Caco-2 (cell line): Measurements from ENCODE around the gene KCNE4. TPM values are rescaled to one million over a fixed set of nuclear protein-coding genes. Genes with fewer than 3 reads are reported as not detected.

Experiments
- BruUV-seq: library from RNA; stranded (reverse); fragments of 400-500 nt; replicated peaks from 2 replicates; lab custom pipeline; 2021; lab: Mats Ljungman, UMichigan
- CTCF ChIA-PET: fragments of 300-600 bp; sonication (Branson Sonifier 250); formaldehyde crosslinking; loops from one replicate; lab custom pipeline; 2022; ENCODE audit warnings: antibody characterized with exemption; lab: Charles Lee
- POLR2A ChIA-PET: fragments of 300-600 bp; sonication (Branson Sonifier 250); formaldehyde crosslinking; loops from one replicate; lab custom pipeline; 2022; ENCODE audit warnings: antibody characterized with exemption; lab: Charles Lee
- DNase-seq, 2 experiments: peaks; one replicate each; pipeline versions ENCODE4 v3.0.0 to v3.0.0-alpha.2; 2020 to 2022
- H3K27me3 ChIP-seq: replicated peaks from 2 replicates; pipeline ENCODE4 v1.6.0; 2011; ENCODE audit warnings: low read length; ENCODE audit not compliant: control insufficient read depth, insufficient read depth
- H3K36me3 ChIP-seq: 2 replicates; pipeline ENCODE4 v1.5.1; 2011; ENCODE audit warnings: low read length; ENCODE audit not compliant: control insufficient read depth, insufficient read depth
- H3K4me1 ChIP-seq: fragments of 250-450 bp; sonication (Bioruptor Pico); 2 replicates; pipeline ENCODE4 v1.5.1; 2020; ENCODE audit warnings: mild to moderate bottlenecking
- H3K4me3 ChIP-seq: 2 replicates; pipeline ENCODE4 v1.5.1; 2011; ENCODE audit warnings: low read depth, mild to moderate bottlenecking, control low read depth, low read length
- H3K9me3 ChIP-seq: fragments of 250-450 bp; sonication (Bioruptor Pico); 2 replicates; pipeline ENCODE4 v1.5.1; 2020; ENCODE audit warnings: mild to moderate bottlenecking, moderate library complexity
- H3K27ac Mint-ChIP-seq: one replicate; pipeline ENCODE4 v1.8.0; 2022; ENCODE audit warnings: mixed read lengths; ENCODE audit not compliant: unreplicated experiment
- H3K27me3 Mint-ChIP-seq: one replicate; pipeline ENCODE4 v1.8.0; 2022; ENCODE audit warnings: mixed read lengths; ENCODE audit not compliant: insufficient read depth, unreplicated experiment
- H3K36me3 Mint-ChIP-seq: one replicate; pipeline ENCODE4 v1.8.0; 2022; ENCODE audit warnings: mild to moderate bottlenecking, mixed read lengths; ENCODE audit not compliant: insufficient read depth, unreplicated experiment
- H3K4me1 Mint-ChIP-seq: one replicate; pipeline ENCODE4 v1.8.0; 2022; ENCODE audit warnings: low read depth, mixed read lengths; ENCODE audit not compliant: unreplicated experiment
- H3K4me3 Mint-ChIP-seq: one replicate; pipeline ENCODE4 v1.8.0; 2022; ENCODE audit warnings: mild to moderate bottlenecking, moderate library complexity, mixed read lengths; ENCODE audit not compliant: unreplicated experiment
- H3K9me3 Mint-ChIP-seq: one replicate; pipeline ENCODE4 v1.8.0; 2022; ENCODE audit warnings: mixed read lengths; ENCODE audit not compliant: unreplicated experiment
- intact Hi-C: fragments of 100-400 bp; cut with micrococcal nuclease; formaldehyde crosslinking; loops from one replicate; pipeline ENCODE4 v1.10.0; 2022; ENCODE audit not compliant: unreplicated experiment
- total RNA-seq: library from RNA; stranded (reverse); gene quantifications from 2 replicates; pipeline ENCODE4 v1.2.3, GENCODE V29; 2022
- TF ChIP-seq, protein P1 (sequence below), 2 experiments: fragments of 200-600 bp in 1 of 2; IDR thresholded peaks; 1 replicate in 1 of 2; 2 replicates in 1 of 2; pipeline versions ENCODE4 v1.5.1 to v1.8.0; 2011 to 2022; ENCODE audit warnings: antibody characterized with exemption in 1 of 2, control low read depth in 1 of 2, inconsistent platforms in 1 of 2, low read depth in 1 of 2, low read length in 1 of 2, mild to moderate bottlenecking in 1 of 2, moderate library complexity in 1 of 2; ENCODE audit not compliant: insufficient read depth in 1 of 2, severe bottlenecking in 1 of 2, unreplicated experiment in 1 of 2

KCNE4 gene
- total RNA-seq, 1 experiment from 2014 or later = not detected

GRCh38 chr2:223050188-223050587, 1.8 kb upstream of the KCNE4 start:
- H3K4me1 ChIP-seq = no peaks in the 10 kb centered on the region; the same call in 1 of the 2 replicates
- Mint-ChIP-seq H3K4me1 (peaks cover 12% of the 10 kb centered on the region), H3K4me3 (no peak overlapping the region), H3K27me3 (no peaks in the 10 kb centered on the region), H3K36me3 (no peaks in the 10 kb centered on the region), H3K9me3 (no peaks in the 10 kb centered on the region), H3K27ac (no peak overlapping the region)
- H3K9me3 ChIP-seq = no peaks in the 10 kb centered on the region
- TF ChIP-seq, protein P1, sequence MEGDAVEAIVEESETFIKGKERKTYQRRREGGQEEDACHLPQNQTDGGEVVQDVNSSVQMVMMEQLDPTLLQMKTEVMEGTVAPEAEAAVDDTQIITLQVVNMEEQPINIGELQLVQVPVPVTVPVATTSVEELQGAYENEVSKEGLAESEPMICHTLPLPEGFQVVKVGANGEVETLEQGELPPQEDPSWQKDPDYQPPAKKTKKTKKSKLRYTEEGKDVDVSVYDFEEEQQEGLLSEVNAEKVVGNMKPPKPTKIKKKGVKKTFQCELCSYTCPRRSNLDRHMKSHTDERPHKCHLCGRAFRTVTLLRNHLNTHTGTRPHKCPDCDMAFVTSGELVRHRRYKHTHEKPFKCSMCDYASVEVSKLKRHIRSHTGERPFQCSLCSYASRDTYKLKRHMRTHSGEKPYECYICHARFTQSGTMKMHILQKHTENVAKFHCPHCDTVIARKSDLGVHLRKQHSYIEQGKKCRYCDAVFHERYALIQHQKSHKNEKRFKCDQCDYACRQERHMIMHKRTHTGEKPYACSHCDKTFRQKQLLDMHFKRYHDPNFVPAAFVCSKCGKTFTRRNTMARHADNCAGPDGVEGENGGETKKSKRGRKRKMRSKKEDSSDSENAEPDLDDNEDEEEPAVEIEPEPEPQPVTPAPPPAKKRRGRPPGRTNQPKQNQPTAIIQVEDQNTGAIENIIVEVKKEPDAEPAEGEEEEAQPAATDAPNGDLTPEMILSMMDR (IDR thresholded peaks at IDR 0.05; ENCODE audit: insufficient read depth in 1 of 2, low read depth in 1 of 2, low read length in 1 of 2, severe bottlenecking in 1 of 2, unreplicated experiment in 1 of 2) = no peak
- H3K27me3 ChIP-seq = no peaks in the 10 kb centered on the region
- no TSS peak for BruUV-seq
- DNase-seq = no peak
- ChIA-PET CTCF (no interaction called here), POLR2A (no interaction called here)
- H3K36me3 ChIP-seq = no peaks in the 10 kb centered on the region
- intact Hi-C loops = no loop called here
- H3K4me3 ChIP-seq = no peak overlapping the region

- ChIA-PET CTCF (no interaction called here), POLR2A (interaction anchor here (0.5 kb wide), 1 partner anchor 878 kb away, joined by 16 read pairs; no protein-coding TSS in a partner anchor)
- intact Hi-C loops = no loop called here
- no peaks in the 10 kb centered on the region; the same call in 1 of the 2 replicates for H3K4me1 ChIP-seq
- no peaks in the 10 kb centered on the region for H3K36me3 Mint-ChIP-seq
- H3K36me3 ChIP-seq = no peaks in the 10 kb centered on the region
- H3K27me3 ChIP-seq = no peaks in the 10 kb centered on the region
- H3K9me3 ChIP-seq = no peaks in the 10 kb centered on the region
- peak overlapping the region; percentile 48 for H3K4me3 Mint-ChIP-seq
- peaks cover 12% of the 10 kb centered on the region for H3K4me1 Mint-ChIP-seq
- DNase-seq = no peak
- H3K9me3 Mint-ChIP-seq = peaks cover 5% of the 10 kb centered on the region
- H3K4me3 ChIP-seq = no peak overlapping the region
- H3K27ac Mint-ChIP-seq = no peak overlapping the region
- TF ChIP-seq, protein P1 (IDR thresholded peaks at IDR 0.05; ENCODE audit: insufficient read depth in 1 of 2, low read depth in 1 of 2, low read length in 1 of 2, severe bottlenecking in 1 of 2, unreplicated experiment in 1 of 2) = no peak
- BruUV-seq = no TSS peak
- H3K27me3 Mint-ChIP-seq = no peaks in the 10 kb centered on the region
These were observed 988 bp upstream of the KCNE4 start for GRCh38 chr2:223050900-223051504.

DNA sequence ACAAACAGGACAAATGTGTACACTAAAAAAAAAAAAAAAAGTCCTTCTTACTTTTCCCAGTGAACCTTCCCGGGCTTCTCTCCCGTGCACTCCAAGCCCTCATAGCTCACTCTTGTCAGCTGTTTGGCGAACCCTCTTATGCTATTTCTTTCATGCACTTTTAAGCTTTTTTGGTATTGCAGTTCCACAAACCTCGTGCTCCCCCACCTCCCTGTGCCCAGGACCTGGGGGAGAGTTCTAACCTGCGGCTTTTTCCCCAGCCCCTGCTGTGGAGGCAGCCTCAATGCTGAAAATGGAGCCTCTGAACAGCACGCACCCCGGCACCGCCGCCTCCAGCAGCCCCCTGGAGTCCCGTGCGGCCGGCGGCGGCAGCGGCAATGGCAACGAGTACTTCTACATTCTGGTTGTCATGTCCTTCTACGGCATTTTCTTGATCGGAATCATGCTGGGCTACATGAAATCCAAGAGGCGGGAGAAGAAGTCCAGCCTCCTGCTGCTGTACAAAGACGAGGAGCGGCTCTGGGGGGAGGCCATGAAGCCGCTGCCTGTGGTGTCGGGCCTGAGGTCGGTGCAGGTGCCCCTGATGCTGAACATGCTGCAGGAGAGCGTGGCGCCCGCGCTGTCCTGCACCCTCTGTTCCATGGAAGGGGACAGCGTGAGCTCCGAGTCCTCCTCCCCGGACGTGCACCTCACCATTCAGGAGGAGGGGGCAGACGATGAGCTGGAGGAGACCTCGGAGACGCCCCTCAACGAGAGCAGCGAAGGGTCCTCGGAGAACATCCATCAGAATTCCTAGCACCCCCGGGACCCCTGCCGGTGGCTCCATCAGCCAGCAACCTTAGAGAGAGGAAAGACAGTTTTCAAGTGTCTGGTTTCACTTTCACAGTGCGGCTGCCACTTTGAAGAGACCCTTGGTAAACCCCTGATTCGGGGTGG, 826 bp downstream of the KCNE4 start:
- ChIA-PET CTCF (no interaction called here), POLR2A (no interaction called here)
- TF ChIP-seq, protein P1 (IDR thresholded peaks at IDR 0.05; ENCODE audit: insufficient read depth in 1 of 2, low read depth in 1 of 2, low read length in 1 of 2, severe bottlenecking in 1 of 2, unreplicated experiment in 1 of 2) = no peak
- H3K27me3 ChIP-seq = no peaks in the 10 kb centered on the region
- Mint-ChIP-seq H3K4me3 (no peak overlapping the region), H3K9me3 (peaks cover 9% of the 10 kb centered on the region), H3K27me3 (no peaks in the 10 kb centered on the region), H3K4me1 (peaks cover 6% of the 10 kb centered on the region), H3K36me3 (no peaks in the 10 kb centered on the region), H3K27ac (no peak overlapping the region)
- H3K9me3 ChIP-seq = no peaks in the 10 kb centered on the region
- no peaks in the 10 kb centered on the region; the same call in 1 of the 2 replicates for H3K4me1 ChIP-seq
- no peak overlapping the region for H3K4me3 ChIP-seq
- no peaks in the 10 kb centered on the region for H3K36me3 ChIP-seq
- intact Hi-C loops = no loop called here
- DNase-seq = no peak
- BruUV-seq = no TSS peak
